ENCODE results near the gene PHF21A.

- no peak for TF ChIP-seq CTCF (conservative IDR thresholded peaks at IDR 0.05; ENCODE audit: low read depth, low read length)
- TF ChIP-seq EZH2 (IDR thresholded peaks at IDR 0.05; ENCODE audit: low read length, unreplicated experiment), result no peak
- TF ChIP-seq EZH2phosphoT487 (IDR thresholded peaks at IDR 0.05; ENCODE audit: borderline replicate concordance, low read length), result no peak
These were observed 216.2 kb downstream of the PHF21A start for GRCh38 chr11:45905095-45905494.
